ENCODE data around the gene ECI2. TPM values are rescaled to one million over a fixed set of nuclear protein-coding genes. Genes with fewer than 3 reads are reported as not detected.

The ECI2 gene
- total and polyA plus RNA-seq, 10 donors = 25.9 to 61.0 (median 34.7) TPM

DNA sequence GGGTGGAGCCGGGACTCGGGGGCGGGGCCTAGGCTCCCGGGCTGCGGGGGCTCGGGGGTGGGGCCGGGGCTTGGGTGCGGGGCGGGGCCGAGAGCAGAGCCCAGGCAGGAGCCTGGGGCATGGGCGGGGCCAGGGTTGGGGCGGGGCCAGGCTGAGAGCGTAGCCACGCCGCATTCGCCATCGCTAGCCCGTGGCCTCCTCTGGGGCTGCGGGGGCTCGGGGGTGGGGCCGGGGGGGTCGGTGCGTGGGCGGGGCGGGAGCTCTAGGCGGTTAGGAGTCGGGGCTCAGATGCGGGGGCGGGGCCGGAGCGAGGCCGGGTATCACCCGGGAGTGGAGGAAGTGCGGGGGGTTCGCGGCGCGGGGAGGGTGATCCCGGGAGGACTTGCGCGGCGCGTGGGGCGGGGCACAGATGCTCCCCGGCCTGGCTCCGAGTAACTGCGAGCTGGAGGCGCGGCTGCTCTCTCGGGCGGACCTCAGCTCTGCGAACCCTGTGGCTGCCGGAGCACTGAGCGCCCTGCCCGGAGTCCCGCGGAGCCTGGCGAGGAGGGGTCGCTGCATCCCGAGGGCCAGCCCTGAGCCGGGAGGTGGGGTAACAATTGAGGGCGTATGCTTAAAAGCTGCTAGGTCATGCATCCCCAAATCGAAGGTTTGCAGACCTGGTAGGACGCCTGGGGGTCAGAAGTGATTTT is 434 bp upstream of the ECI2 start:
- TF ChIP-seq POLR2AphosphoS5 (IDR thresholded peaks at IDR 0.05) (peak; percentile 84 to 89 (median 85)), POLR2A (IDR thresholded peaks at IDR 0.05) (no peak)
- peak; percentile 98 for DNase-seq
- H3K27ac ChIP-seq = peak overlapping the region; percentile 79 to 93 (median 90)
- H3K4me3 ChIP-seq = peak overlapping the region; percentile 40 to 89 (median 82)
- peaks cover 8 to 53% (median 33%) of the 10 kb centered on the region in 6 donors for H3K4me1 ChIP-seq
- intact Hi-C loops (cut with DNase I; ENCODE audit: low total_unique reads) = loop anchor here (10.0 kb wide), 1 partner anchor 111 kb away; a partner anchor contains a TSS
- WGBS, 5 donors = 0 to 1% (median 1%) methylated on average over 4 to 64 of the region's 64 CpGs
- H3K27me3 ChIP-seq (replicated peaks in 1 of 7) = no peaks in the 10 kb centered on the region
- peaks cover 0 to 27% (median 9%) of the 10 kb centered on the region in 6 donors for H3K36me3 ChIP-seq
- H3K9me3 ChIP-seq = peaks cover 0 to 6% (median 0%) of the 10 kb centered on the region in 8 donors

DNA sequence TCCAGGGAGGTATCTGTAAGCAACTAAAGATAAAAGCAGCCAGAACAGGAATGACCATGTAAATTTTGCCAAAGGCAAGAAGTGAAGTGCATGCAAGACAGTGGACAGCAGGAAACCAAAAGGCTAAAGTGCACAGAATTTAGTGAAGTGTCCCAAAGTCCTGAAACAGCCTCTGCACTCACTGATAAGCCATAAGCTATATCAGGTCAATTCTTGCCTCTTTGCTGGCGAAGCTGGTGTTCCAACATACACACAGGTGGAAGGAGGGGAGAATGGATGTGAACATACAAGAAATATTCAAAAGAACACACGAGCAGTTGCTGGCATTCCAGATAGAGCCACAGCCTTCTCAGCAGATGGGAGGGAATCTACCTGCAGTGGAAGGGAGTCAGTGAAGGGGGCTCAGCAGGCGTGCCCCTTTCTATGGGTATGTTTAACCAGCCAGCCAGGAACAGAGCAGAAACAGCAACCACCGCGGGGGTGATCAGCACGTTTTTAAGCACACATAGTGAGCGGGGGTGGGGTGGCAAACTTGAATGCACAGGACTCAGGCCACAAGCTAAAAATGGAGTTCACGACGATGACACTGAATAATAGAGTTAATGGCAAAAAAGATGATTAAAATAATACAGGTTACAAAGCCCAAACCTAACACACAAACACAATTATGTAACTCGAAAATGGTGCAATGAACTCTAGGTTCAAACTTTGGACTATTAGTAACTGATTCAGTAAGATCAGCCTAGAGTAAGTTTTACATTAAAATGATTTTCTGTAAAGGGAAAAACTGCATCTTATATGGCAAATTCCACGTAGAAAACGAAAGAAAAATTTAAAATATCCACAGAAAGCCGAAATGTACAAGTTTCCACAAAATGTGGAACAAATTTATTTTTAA is 1.2 kb downstream of the ECI2 start:
- peak overlapping the region; percentile 79 to 93 (median 90) for H3K27ac ChIP-seq
- 18 to 26% (median 22%) methylated on average over 13 of the region's 13 CpGs for WGBS, 5 donors
- DNase-seq = peak; percentile 78
- peaks cover 8 to 53% (median 33%) of the 10 kb centered on the region in 6 donors for H3K4me1 ChIP-seq
- TF ChIP-seq POLR2AphosphoS5 (IDR thresholded peaks at IDR 0.05) (no peak), POLR2A (IDR thresholded peaks at IDR 0.05) (no peak)
- TF ChIP-seq, protein P1, sequence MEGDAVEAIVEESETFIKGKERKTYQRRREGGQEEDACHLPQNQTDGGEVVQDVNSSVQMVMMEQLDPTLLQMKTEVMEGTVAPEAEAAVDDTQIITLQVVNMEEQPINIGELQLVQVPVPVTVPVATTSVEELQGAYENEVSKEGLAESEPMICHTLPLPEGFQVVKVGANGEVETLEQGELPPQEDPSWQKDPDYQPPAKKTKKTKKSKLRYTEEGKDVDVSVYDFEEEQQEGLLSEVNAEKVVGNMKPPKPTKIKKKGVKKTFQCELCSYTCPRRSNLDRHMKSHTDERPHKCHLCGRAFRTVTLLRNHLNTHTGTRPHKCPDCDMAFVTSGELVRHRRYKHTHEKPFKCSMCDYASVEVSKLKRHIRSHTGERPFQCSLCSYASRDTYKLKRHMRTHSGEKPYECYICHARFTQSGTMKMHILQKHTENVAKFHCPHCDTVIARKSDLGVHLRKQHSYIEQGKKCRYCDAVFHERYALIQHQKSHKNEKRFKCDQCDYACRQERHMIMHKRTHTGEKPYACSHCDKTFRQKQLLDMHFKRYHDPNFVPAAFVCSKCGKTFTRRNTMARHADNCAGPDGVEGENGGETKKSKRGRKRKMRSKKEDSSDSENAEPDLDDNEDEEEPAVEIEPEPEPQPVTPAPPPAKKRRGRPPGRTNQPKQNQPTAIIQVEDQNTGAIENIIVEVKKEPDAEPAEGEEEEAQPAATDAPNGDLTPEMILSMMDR (IDR thresholded peaks at IDR 0.05 in 8 of 11, conservative IDR thresholded peaks at IDR 0.05 in 3 of 11) = no peak
- intact Hi-C loops (cut with DNase I; ENCODE audit: low total_unique reads) = loop anchor here (10.0 kb wide), 1 partner anchor 109 kb away; a partner anchor contains a TSS
- H3K4me3 ChIP-seq = peak overlapping the region; percentile 63 to 89 (median 82)
- peaks cover 0 to 43% (median 26%) of the 10 kb centered on the region in 6 donors for H3K36me3 ChIP-seq
- H3K27me3 ChIP-seq (replicated peaks in 1 of 7) = no peaks in the 10 kb centered on the region
- H3K9me3 ChIP-seq = peaks cover 0 to 6% (median 0%) of the 10 kb centered on the region in 8 donors

DNA sequence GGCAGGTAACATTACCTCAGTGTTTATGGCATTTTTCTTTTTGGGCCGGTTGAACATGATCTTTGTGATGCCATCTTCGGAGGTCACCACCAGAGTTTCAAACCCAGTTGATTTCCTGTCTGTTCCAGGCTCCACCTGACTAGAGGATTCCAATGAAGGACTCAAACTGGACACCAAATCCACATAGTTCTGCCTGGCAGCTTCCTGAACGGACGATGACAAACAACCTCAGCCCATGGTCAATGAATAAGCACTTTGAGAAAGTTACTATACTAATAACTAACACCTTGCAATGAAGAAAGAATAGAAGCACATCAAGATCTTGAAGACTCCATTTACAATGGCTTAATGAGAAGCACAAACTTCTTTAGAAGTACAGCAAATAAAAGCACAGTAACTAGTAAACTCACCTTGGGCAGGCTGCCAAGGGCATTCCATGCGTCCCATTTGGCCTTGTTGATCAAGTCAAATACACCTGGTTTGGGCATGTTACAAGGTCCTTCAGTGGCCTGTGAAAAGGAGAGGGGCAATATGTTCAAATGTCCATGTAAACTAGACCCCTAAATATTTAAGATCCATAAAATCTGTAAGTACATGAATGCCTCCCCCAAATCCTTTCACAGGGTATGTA is 4.9 kb downstream of the ECI2 start:
- WGBS, 5 donors = 83 to 90% (median 85%) methylated on average over 5 of the region's 5 CpGs
- no peaks in the 10 kb centered on the region for H3K27me3 ChIP-seq (replicated peaks in 1 of 7)
- H3K36me3 ChIP-seq = peaks cover 0 to 80% (median 57%) of the 10 kb centered on the region in 6 donors
- no peak for DNase-seq
- intact Hi-C loops (cut with DNase I; ENCODE audit: low total_unique reads) = loop anchor here (10.0 kb wide), 1 partner anchor 106 kb away; a partner anchor contains a TSS
- H3K27ac ChIP-seq = no peak overlapping the region
- H3K4me3 ChIP-seq = no peak overlapping the region
- peaks cover 0 to 6% (median 0%) of the 10 kb centered on the region in 8 donors for H3K9me3 ChIP-seq
- TF ChIP-seq POLR2AphosphoS5 (IDR thresholded peaks at IDR 0.05) = no peak
- TF ChIP-seq, protein P1 (IDR thresholded peaks at IDR 0.05 in 8 of 11, conservative IDR thresholded peaks at IDR 0.05 in 3 of 11) = no peak
- no peak for TF ChIP-seq POLR2A (IDR thresholded peaks at IDR 0.05)
- peaks cover 8 to 27% (median 19%) of the 10 kb centered on the region in 6 donors for H3K4me1 ChIP-seq

DNA sequence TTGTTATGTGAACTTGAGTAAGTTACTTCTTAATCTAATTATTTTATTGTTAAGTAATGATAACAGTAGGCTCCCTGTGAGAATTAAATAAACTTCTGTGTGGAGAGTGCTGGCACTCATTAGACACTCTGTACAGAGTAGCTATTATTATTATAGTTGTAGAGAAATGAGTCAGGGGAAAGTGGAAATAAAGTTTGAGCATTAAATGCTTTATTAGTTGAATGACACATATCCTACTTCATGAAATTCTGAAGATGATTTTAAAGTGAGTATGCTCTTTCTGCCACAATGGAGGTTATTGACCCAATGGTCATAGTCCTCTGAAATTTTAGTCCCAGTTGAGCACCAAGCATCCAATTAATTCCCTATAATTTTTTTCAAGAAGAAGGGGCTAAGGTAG is 5.9 kb downstream of the ECI2 start:
- H3K27me3 ChIP-seq (replicated peaks in 1 of 7) = no peaks in the 10 kb centered on the region
- TF ChIP-seq POLR2AphosphoS5 (IDR thresholded peaks at IDR 0.05) (no peak), POLR2A (IDR thresholded peaks at IDR 0.05) (no peak)
- TF ChIP-seq, protein P1 (IDR thresholded peaks at IDR 0.05 in 8 of 11, conservative IDR thresholded peaks at IDR 0.05 in 3 of 11) = no peak
- peaks cover 8 to 25% (median 16%) of the 10 kb centered on the region in 6 donors for H3K4me1 ChIP-seq
- DNase-seq = no peak
- no peak overlapping the region for H3K27ac ChIP-seq
- no peak overlapping the region for H3K4me3 ChIP-seq
- intact Hi-C loops (cut with DNase I; ENCODE audit: low total_unique reads) = no loop called here
- H3K9me3 ChIP-seq = peaks cover 0 to 6% (median 0%) of the 10 kb centered on the region in 8 donors
- H3K36me3 ChIP-seq = peaks cover 3 to 90% (median 68%) of the 10 kb centered on the region in 6 donors
